Left renal pelvis (tissue), 4 donors: ENCODE results near the gene SLC15A2. TPM values are rescaled to one million over a fixed set of nuclear protein-coding genes. Genes with fewer than 3 reads are reported as not detected.
A peak's percentile ranks its signal among the peaks of the same experiment; 100 is the strongest.
"Not testable (repeated sequence)": the region's sequence is repeated elsewhere in the genome, so short reads cannot be mapped to it uniquely, and the experiment has no call there.

Experiments used
- DNase-seq, 4 donors: peaks; one replicate each; pipeline ENCODE4 v3.0.0-alpha.2; 2013; ENCODE audit warnings: low read depth in 4 of 4, low spot score in 3 of 4
- polyA plus RNA-seq, 4 donors: library from polyadenylated mRNA; unstranded; fragments of 120-200 nt; gene quantifications; one replicate each; pipeline ENCODE4 v1.2.1, GENCODE V29; 2013; ENCODE audit not compliant: insufficient read length in 4 of 4

Gene SLC15A2
- polyA plus RNA-seq, 4 donors = 3.1 to 12.4 (median 10.8) TPM

GRCh38 chr3:121918779-121919483, 24.7 kb downstream of the SLC15A2 start:
- no peak for DNase-seq

GRCh38 chr3:121924734-121925133, 30.5 kb downstream of the SLC15A2 start:
- DNase-seq = no peak

GRCh38 chr3:121926380-121926779, 32.2 kb downstream of the SLC15A2 start:
- no peak for DNase-seq

- not testable (repeated sequence) for DNase-seq
These were observed 44.1 kb downstream of the SLC15A2 start for GRCh38 chr3:121938141-121938855.

- no peak for DNase-seq
These were observed 47.4 kb downstream of the SLC15A2 start for GRCh38 chr3:121941592-121941991.

DNA sequence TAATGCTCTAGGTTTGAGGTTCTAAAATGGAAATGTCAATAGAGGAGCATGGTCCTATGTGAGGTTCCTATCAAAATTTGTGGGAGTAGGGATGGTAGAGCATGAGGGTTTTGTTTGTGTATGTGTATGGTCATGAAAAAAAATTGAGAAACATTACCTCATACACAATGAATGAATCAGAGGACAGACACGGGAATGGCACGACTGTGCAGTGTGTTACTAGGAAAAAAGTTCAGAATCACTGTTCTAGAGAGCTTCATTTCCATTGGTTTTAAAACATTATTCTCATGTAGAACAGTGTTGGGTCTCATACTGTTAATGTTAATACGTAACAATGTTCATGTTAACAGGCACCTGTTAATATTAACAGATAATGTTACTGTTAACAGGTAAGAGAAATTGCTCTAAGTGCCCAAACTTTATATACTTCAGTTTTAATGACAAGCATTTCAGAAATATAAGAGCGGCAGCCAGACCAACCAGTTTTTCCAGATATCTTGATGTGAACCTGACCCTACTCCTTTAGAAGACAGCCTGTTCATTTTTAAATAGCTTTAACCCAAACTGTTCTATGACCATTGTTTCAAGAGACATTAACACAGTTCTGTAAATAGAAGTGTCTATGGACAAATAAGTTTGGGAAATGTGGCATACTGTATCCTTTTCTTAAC, 48.0 kb downstream of the SLC15A2 start:
- no peak for DNase-seq

DNA sequence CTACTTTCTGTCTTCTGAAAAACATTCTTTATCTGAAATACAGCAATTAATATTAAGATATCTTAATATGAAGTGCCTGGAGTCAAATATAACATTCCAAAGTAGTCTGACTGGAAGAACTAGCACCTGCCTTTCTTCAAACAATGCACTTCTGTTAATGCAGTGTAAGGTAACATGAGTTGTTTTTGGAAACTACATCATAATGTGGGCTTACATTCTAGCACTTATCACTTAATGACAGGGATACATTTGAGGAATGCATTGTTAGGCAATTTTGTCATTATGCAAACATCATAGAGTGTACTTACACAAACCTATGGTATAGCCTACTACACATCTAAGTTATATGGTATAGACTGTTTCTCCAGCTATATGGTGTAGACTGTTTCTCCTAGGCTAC, 49.2 kb downstream of the SLC15A2 start:
- no peak for DNase-seq

DNA sequence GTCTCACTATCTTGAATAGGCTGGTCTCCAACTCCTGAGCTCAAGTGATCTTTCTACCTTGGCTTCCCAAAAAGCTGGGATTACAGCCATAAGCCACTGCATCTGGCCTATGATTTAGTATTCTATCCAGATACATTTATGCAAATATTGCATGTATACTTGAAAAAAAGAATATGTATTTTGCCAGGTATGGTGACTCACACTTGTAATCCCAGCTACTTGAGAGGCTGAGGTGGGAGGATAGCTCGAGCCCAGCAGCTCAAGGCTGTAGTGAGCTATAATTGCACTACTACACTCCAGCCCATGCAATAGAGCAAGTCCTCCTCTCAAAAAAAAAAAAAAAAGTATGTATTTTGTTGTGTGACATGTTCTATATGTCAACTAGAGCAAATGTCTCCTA, 54.4 kb downstream of the SLC15A2 start:
- DNase-seq = no peak

- DNase-seq = no peak
These were observed 57.2 kb downstream of the SLC15A2 start for GRCh38 chr3:121951291-121951919.

- no peak for DNase-seq
These were observed 62.2 kb downstream of the SLC15A2 start for GRCh38 chr3:121956363-121956762.

GRCh38 chr3:121957674-121958415, 63.6 kb downstream of the SLC15A2 start:
- no peak for DNase-seq

DNA sequence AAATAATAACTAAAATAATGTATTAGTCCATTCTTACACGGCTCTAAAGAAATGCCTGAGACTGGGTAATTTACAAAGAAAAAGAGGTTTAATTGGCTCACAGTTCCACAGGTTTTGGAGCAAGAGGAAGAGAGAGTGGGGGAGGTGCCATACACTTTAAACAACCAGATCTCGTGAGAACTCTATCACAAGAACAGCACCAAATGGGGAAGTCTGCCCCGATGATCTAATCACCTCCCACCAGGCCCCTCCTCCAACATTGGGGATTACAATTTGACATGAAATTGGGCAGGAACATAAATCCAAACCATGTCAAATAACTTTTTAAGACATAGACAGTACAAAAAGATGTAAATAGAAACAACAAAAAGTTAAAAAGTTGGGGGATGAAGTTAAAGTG, 64.6 kb downstream of the SLC15A2 start:
- no peak for DNase-seq

DNA sequence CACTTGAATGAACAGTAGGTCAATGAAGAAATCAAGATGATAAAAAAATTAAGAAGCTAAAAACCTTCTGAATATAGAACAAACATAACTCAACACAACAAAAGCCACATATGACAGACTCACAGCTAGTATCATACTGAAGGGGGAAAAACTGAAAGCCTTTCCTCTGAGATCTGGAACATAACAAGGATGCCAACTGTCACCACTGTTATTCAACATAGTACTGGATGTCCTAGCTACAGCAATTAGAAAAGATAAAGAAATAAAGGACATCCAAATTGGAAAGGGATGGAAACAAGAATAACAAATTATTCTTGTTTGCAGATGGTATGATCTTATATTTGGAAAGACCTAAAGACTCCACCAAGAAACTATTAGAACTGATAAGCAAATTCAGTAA, 67.1 kb downstream of the SLC15A2 start:
- no peak for DNase-seq

- no peak for DNase-seq
These were observed 68.2 kb downstream of the SLC15A2 start for GRCh38 chr3:121962443-121962842.

- DNase-seq = no peak
These were observed 69.4 kb downstream of the SLC15A2 start for GRCh38 chr3:121963608-121964007.

DNA sequence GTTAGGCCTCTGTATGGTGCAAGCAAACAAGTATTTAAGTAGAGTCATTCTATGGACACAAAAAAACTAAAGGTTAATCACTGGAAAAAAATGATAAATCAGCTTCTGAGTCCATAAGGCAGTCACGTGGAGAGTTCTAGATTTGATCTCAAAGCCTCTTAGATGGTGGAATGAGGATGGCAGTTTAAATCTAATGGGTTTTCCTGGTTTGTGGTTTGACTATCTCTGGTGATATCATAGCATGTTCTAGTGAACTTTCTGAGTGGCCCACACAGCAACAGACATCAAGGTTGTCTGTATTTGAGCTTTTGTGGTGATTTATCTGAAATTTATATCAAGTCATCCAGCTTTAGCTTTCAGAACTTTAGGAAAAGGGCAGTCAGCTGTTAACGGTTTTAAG, 75.4 kb downstream of the SLC15A2 start:
- DNase-seq = no peak

DNA sequence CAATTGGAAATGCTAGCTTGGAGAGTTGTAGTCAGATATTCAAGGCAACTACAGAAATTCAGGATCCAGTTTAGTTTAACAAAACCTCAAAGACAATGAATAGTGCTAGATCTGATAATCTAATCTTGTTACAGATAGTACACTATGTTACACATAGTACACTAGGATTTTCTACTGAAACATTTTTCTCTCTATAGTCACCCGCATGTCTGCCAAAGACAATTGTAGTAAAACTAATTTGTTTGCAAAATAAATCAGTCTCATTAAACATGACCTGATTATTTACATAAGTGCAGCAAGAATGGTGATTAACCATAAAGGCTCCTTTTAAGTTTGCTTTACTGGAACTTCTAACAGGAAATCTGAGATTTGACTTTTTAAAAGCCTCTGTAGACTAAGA, 75.8 kb downstream of the SLC15A2 start:
- peak in 3 of 4 donors; percentile 11 to 38 (median 20) for DNase-seq

- no peak for DNase-seq
These were observed 80.5 kb downstream of the SLC15A2 start for GRCh38 chr3:121974601-121975111.

DNA sequence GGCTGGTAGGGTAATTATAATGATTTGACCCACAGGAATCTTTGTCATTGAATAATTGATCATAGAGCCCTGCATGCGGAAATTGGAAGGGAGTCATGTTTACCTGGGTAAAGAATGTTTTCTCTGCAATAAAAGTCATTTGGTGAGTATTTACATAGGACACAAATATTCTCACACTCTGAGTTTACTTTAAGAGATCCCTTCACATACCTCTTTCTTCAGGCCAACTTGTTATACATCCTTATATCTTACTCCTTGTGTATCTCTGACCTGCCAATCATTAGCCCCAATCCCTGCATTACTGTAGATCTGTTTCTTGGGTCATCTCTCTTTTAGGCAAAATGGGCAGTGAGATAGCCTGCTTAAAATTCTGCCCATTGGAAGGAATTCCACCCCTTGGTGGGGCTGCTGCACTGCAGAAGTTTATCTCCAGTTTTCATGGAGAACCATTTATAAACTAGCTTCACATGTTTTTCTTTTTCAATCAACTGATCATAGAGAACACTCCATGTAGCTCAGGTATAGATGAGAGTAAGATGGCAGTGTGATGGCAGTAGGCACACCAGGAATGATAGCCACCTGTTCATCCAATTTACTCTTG, 81.6 kb downstream of the SLC15A2 start:
- no peak for DNase-seq

DNA sequence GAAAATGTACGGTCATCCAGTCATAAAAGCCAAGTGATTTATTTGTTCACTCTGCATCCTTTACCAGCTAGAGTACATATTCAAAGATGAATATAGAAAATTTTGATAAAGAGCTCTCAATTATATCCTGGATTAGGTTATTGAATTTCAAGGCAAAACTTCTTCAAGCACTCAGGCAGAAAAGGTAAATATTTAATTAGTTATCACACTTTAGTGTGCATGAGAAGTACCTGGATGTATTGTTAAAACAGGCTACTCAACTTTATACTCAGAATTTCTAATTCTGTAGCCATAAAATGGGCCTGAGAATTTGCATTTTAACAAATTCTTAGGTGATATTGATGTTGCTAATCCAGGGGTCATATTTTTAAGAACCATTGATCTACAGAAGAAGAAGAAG, 82.5 kb downstream of the SLC15A2 start:
- no peak for DNase-seq
